ENCODE measurements around the gene C1R.
"Not testable (repeated sequence)": the region's sequence is repeated elsewhere in the genome, so short reads cannot be mapped to it uniquely, and the experiment has no call there.

DNA sequence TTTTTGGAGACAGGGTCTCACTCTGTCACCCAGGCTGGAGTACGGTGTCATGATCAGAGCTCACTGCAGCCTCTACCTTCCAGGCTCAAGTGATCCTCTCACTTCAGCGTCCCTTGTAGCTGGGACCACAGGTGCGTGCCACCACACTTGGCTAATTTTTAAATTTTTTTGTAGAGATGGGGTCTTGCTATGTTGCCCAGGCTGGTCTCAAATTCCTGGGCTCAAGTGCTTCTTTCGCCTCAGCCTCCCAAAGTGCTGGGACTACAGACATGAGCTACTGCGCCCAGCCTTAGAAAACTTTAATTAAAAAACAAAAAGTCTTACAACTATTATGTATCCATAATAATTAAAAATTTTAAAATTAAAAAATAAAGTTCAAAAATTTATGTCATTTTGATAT lies 14.9 kb upstream of the C1R start:
- TF ChIP-seq, protein P1, sequence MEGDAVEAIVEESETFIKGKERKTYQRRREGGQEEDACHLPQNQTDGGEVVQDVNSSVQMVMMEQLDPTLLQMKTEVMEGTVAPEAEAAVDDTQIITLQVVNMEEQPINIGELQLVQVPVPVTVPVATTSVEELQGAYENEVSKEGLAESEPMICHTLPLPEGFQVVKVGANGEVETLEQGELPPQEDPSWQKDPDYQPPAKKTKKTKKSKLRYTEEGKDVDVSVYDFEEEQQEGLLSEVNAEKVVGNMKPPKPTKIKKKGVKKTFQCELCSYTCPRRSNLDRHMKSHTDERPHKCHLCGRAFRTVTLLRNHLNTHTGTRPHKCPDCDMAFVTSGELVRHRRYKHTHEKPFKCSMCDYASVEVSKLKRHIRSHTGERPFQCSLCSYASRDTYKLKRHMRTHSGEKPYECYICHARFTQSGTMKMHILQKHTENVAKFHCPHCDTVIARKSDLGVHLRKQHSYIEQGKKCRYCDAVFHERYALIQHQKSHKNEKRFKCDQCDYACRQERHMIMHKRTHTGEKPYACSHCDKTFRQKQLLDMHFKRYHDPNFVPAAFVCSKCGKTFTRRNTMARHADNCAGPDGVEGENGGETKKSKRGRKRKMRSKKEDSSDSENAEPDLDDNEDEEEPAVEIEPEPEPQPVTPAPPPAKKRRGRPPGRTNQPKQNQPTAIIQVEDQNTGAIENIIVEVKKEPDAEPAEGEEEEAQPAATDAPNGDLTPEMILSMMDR (IDR thresholded peaks at IDR 0.05; ENCODE audit: low read depth, low read length, poor library complexity, severe bottlenecking), result not testable (repeated sequence)
- not testable (repeated sequence) for TF ChIP-seq EZH2phosphoT487 (IDR thresholded peaks at IDR 0.05; ENCODE audit: borderline replicate concordance, low read length)

Measured in DOHH2 (cell line).